ENCODE results near the gene SPATA20. TPM values are rescaled to one million over a fixed set of nuclear protein-coding genes. Genes with fewer than 3 reads are reported as not detected.

Gene SPATA20
- total RNA-seq, 1 experiment from 2014 or later: 149 TPM

GRCh38 chr17:50532452-50533024, 14.4 kb upstream of the SPATA20 start, which contains the start of gene EPN3:
EPN3 (plus strand) TSS chr17:50532735; CDS start chr17:50536557, 3,822 bp downstream.
- no TSS peak for BruUV-seq (replicated peaks)
- DNase-seq: peak; percentile 92 to 96
- intact Hi-C loops (cut with micrococcal nuclease; ENCODE audit: unreplicated experiment): loop anchor here (1.0 to 2.0 kb wide), 2 partner anchors 10 to 50 kb away; no protein-coding TSS in a partner anchor
- H3K27me3 Mint-ChIP-seq (ENCODE audit: insufficient read depth, unreplicated experiment): no peaks in the 10 kb centered on the region
- TF ChIP-seq CTCF (IDR thresholded peaks at IDR 0.05; ENCODE audit: insufficient read depth in 1 of 2, low read depth in 1 of 2, low read length in 1 of 2, severe bottlenecking in 1 of 2, unreplicated experiment in 1 of 2): peak in 1 of 2 experiments; percentile 3
- no peaks in the 10 kb centered on the region for H3K27me3 ChIP-seq (replicated peaks; ENCODE audit: control insufficient read depth, insufficient read depth, low read length)
- peaks cover 38% of the 10 kb centered on the region for H3K4me1 Mint-ChIP-seq (ENCODE audit: low read depth, unreplicated experiment)
- peak within 1 kb of the TSS; percentile 87 for H3K4me3 Mint-ChIP-seq (ENCODE audit: unreplicated experiment)
- ChIA-PET POLR2A (interaction anchor here (0.5 to 2.2 kb wide), 4 partner anchors 10 to 152 kb away, joined by 3 to 20 read pairs (median 4); no protein-coding TSS in a partner anchor), CTCF (interaction anchor here (0.5 to 4.0 kb wide), 14 partner anchors 9 to 160 kb away, joined by 3 to 27 read pairs (median 3); partner anchors contain the start of gene LRRC59)
- H3K36me3 Mint-ChIP-seq (ENCODE audit: insufficient read depth, unreplicated experiment): peaks cover 29% of the 10 kb centered on the region
- H3K9me3 ChIP-seq: no peaks in the 10 kb centered on the region
- peaks cover 33% of the 10 kb centered on the region for H3K4me1 ChIP-seq
- H3K27ac Mint-ChIP-seq (ENCODE audit: unreplicated experiment): peak within 1 kb of the TSS; percentile 80
- H3K9me3 Mint-ChIP-seq (ENCODE audit: unreplicated experiment): no peaks in the 10 kb centered on the region
- peak within 1 kb of the TSS; percentile 82 for H3K4me3 ChIP-seq (ENCODE audit: low read depth, low read length)
- H3K36me3 ChIP-seq (ENCODE audit: control insufficient read depth, insufficient read depth, low read length): no peaks in the 10 kb centered on the region

- BruUV-seq (replicated peaks): no TSS peak
- H3K27me3 Mint-ChIP-seq (ENCODE audit: insufficient read depth, unreplicated experiment): no peaks in the 10 kb centered on the region
- peaks cover 38% of the 10 kb centered on the region for H3K4me1 Mint-ChIP-seq (ENCODE audit: low read depth, unreplicated experiment)
- TF ChIP-seq CTCF (IDR thresholded peaks at IDR 0.05; ENCODE audit: insufficient read depth in 1 of 2, low read depth in 1 of 2, low read length in 1 of 2, severe bottlenecking in 1 of 2, unreplicated experiment in 1 of 2): no peak
- no peaks in the 10 kb centered on the region for H3K27me3 ChIP-seq (replicated peaks; ENCODE audit: control insufficient read depth, insufficient read depth, low read length)
- CTCF ChIA-PET: interaction anchor here (0.5 to 4.0 kb wide), 11 partner anchors 9 to 160 kb away, joined by 3 to 27 read pairs (median 4); no protein-coding TSS in a partner anchor
- H3K9me3 ChIP-seq: no peaks in the 10 kb centered on the region
- POLR2A ChIA-PET: interaction anchor here (0.6 to 2.2 kb wide), 3 partner anchors 9 to 151 kb away, joined by 3 to 20 read pairs (median 5); no protein-coding TSS in a partner anchor
- peaks cover 37% of the 10 kb centered on the region for H3K4me1 ChIP-seq
- H3K36me3 ChIP-seq (ENCODE audit: control insufficient read depth, insufficient read depth, low read length): no peaks in the 10 kb centered on the region
- intact Hi-C loops (cut with micrococcal nuclease; ENCODE audit: unreplicated experiment): loop anchor here (2.0 kb wide), 1 partner anchor 50 kb away; no protein-coding TSS in a partner anchor
- peaks cover 36% of the 10 kb centered on the region for H3K36me3 Mint-ChIP-seq (ENCODE audit: insufficient read depth, unreplicated experiment)
- H3K27ac Mint-ChIP-seq (ENCODE audit: unreplicated experiment): peak overlapping the region; percentile 80
- no peaks in the 10 kb centered on the region for H3K9me3 Mint-ChIP-seq (ENCODE audit: unreplicated experiment)
- DNase-seq: no peak
- peak overlapping the region; percentile 82 for H3K4me3 ChIP-seq (ENCODE audit: low read depth, low read length)
- H3K4me3 Mint-ChIP-seq (ENCODE audit: unreplicated experiment): peak overlapping the region; percentile 87
Measured at GRCh38 chr17:50533185-50533584, 13.8 kb upstream of the SPATA20 start.

- BruUV-seq (replicated peaks): no TSS peak
- Mint-ChIP-seq H3K27ac (ENCODE audit: unreplicated experiment) (peak overlapping the region; percentile 16), H3K27me3 (ENCODE audit: insufficient read depth, unreplicated experiment) (no peaks in the 10 kb centered on the region), H3K4me1 (ENCODE audit: low read depth, unreplicated experiment) (peaks cover 44% of the 10 kb centered on the region), H3K9me3 (ENCODE audit: unreplicated experiment) (no peaks in the 10 kb centered on the region), H3K36me3 (ENCODE audit: insufficient read depth, unreplicated experiment) (peaks cover 41% of the 10 kb centered on the region), H3K4me3 (ENCODE audit: unreplicated experiment) (peak overlapping the region; percentile 87)
- TF ChIP-seq CTCF (IDR thresholded peaks at IDR 0.05; ENCODE audit: insufficient read depth in 1 of 2, low read depth in 1 of 2, low read length in 1 of 2, severe bottlenecking in 1 of 2, unreplicated experiment in 1 of 2): no peak
- CTCF ChIA-PET: interaction anchor here (0.7 to 4.0 kb wide), 5 partner anchors 8 to 54 kb away, joined by 3 to 27 read pairs (median 5); no protein-coding TSS in a partner anchor
- H3K36me3 ChIP-seq (ENCODE audit: control insufficient read depth, insufficient read depth, low read length): no peaks in the 10 kb centered on the region
- H3K27me3 ChIP-seq (replicated peaks; ENCODE audit: control insufficient read depth, insufficient read depth, low read length): no peaks in the 10 kb centered on the region
- peaks cover 43% of the 10 kb centered on the region for H3K4me1 ChIP-seq
- POLR2A ChIA-PET: interaction anchor here (2.2 kb wide), 1 partner anchor 9 kb away, joined by 20 read pairs; no protein-coding TSS in a partner anchor
- H3K4me3 ChIP-seq (ENCODE audit: low read depth, low read length): peak overlapping the region; percentile 82
- no peak for DNase-seq
- no peaks in the 10 kb centered on the region for H3K9me3 ChIP-seq
- intact Hi-C loops (cut with micrococcal nuclease; ENCODE audit: unreplicated experiment): loop anchor here (2.0 kb wide), 1 partner anchor 51 kb away; no protein-coding TSS in a partner anchor
Measured at GRCh38 chr17:50533720-50534148, 13.2 kb upstream of the SPATA20 start.
